Activated naive CD8-positive, alpha-beta T cell treated with anti-CD3 and anti-CD28 coated beads, Interleukin-2, amount 10 ng/mL, durations not matched to agents 7 days and 5 days (primary cell): ENCODE data around the gene AQP12B. TPM values are rescaled to one million over a fixed set of nuclear protein-coding genes. Genes with fewer than 3 reads are reported as not detected.
"Not testable (repeated sequence)": the region's sequence is repeated elsewhere in the genome, so short reads cannot be mapped to it uniquely, and the experiment has no call there.

Experiments used
- ATAC-seq: fragments of 150-1000 bp; cut with Tn5 transposase; one replicate; pipeline ENCODE4 v1.10.0; 2021; ENCODE audit warnings: low read depth, moderate library complexity
- POLR2A ChIA-PET: fragments of 350-600 bp; sonication (Branson Sonifier 250); formaldehyde crosslinking; loops from one replicate; lab custom pipeline; 2021; ENCODE audit warnings: antibody characterized with exemption; lab: Charles Lee
- DNase-seq: peaks from one replicate; pipeline ENCODE4 v3.0.0; 2021
- H3K27ac Mint-ChIP-seq: one replicate; pipeline ENCODE4 v1.8.0; 2022; ENCODE audit warnings: mild to moderate bottlenecking, mixed read lengths
- H3K27me3 Mint-ChIP-seq: one replicate; pipeline ENCODE4 v1.8.0; 2022; ENCODE audit warnings: mild to moderate bottlenecking, moderate library complexity, mixed read lengths
- H3K36me3 Mint-ChIP-seq: one replicate; pipeline ENCODE4 v1.8.0; 2021; ENCODE audit warnings: mild to moderate bottlenecking, mixed read lengths
- H3K4me1 Mint-ChIP-seq: one replicate; pipeline ENCODE4 v1.8.0; 2021; ENCODE audit warnings: mixed read lengths
- H3K4me3 Mint-ChIP-seq: one replicate; pipeline ENCODE4 v1.8.0; 2022; ENCODE audit warnings: mild to moderate bottlenecking, moderate library complexity, mixed read lengths
- H3K9me3 Mint-ChIP-seq: one replicate; pipeline ENCODE4 v1.8.0; 2021; ENCODE audit warnings: mixed read lengths
- total RNA-seq, 2 experiments: library from RNA; stranded (reverse); gene quantifications; one replicate each; pipeline ENCODE4 v1.2.3, GENCODE V29; 2021

AQP12B gene
- not detected for total RNA-seq

DNA sequence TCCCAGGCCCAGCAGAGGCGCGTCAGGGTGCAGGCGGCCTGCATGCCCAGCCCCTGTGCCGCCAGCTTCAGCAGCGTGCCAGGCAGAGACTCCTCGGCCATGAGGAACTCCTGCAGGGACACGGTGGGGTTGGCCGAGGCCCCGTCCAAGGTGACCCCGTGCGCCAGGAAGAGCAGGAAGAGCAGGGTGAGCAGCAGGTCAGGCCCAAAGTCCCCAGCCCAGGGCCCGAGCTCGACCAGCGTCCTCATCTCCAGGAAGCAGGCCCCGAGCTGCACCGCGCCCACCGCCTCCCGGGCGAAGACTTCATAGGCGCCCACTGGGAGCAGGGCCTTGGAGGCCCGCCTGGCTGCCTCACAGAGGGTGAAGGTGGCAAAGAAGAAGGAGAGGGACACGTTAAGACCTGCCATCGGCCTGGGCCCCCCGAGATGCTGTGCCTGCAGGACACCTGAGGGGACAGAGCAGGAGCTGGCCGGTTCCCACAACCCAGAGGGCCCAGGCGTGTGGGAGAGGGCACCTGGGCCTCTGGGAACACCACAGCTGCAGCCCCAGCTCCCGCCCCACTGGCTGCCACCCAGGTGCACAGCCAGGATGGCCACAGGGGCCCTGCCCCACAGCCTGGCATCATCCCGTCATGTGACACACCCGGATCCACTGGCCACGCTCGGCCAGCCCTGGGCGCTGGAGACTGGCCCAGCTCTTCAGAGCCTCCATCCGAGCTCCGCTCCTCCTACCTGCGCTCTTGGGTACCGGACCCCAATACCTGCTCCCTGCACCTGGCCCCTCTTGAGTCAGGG lies at the start of gene AQP12B:
Gene AQP12B (minus strand): TSS at position 455 of the 794 bp plus-strand sequence. CDS start 48 bp downstream, at position 407.
- H3K27me3 Mint-ChIP-seq, ATAC-seq, H3K9me3 Mint-ChIP-seq, H3K36me3 Mint-ChIP-seq, POLR2A ChIA-PET: not testable (repeated sequence)
- DNase-seq: peak; percentile 27
- H3K4me3 Mint-ChIP-seq: peak within 1 kb of the TSS; percentile 69
- H3K4me1 Mint-ChIP-seq: peaks cover 12% of the 10 kb centered on the region
- peak within 1 kb of the TSS; percentile 68 for H3K27ac Mint-ChIP-seq

- Mint-ChIP-seq H3K27me3 (peaks cover 2% of the 10 kb centered on the region), H3K36me3 (no peaks in the 10 kb centered on the region), H3K4me1 (peaks cover under 1% of the 10 kb centered on the region), H3K27ac (no peak overlapping the region), H3K4me3 (no peak overlapping the region), H3K9me3 (no peaks in the 10 kb centered on the region)
- POLR2A ChIA-PET: no interaction called here
- DNase-seq (no peak), ATAC-seq (no peak)
Observed at GRCh38 chr2:240732184-240732583, 49.5 kb upstream of the AQP12B start.

DNA sequence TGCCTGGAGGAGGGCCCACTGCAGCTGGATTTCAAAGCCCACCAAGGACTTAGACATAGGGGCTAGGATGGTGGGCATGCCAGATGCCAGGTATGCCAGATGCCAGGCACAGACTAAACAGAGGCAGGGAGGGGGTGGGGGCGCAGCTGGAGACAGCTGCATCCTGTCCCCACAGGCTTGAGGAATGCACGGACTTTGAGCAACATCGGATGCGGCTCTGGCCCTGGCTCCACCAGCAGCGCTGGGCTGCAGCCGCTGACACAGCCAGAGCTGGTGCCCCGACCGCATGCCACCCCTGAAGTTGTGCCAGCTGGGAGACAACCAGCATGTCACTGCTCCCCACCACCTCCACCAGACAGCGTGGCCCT lies 48.5 kb upstream of the AQP12B start:
- Mint-ChIP-seq H3K9me3 (no peaks in the 10 kb centered on the region), H3K4me1 (no peaks in the 10 kb centered on the region), H3K4me3 (no peak overlapping the region), H3K36me3 (no peaks in the 10 kb centered on the region), H3K27me3 (peaks cover 2% of the 10 kb centered on the region), H3K27ac (no peak overlapping the region)
- DNase-seq (no peak), ATAC-seq (no peak)
- POLR2A ChIA-PET: no interaction called here

- no peaks in the 10 kb centered on the region for H3K9me3 Mint-ChIP-seq
- no peak for ATAC-seq
- POLR2A ChIA-PET: no interaction called here
- no peak for DNase-seq
- no peak overlapping the region for H3K27ac Mint-ChIP-seq
- no peak overlapping the region for H3K4me3 Mint-ChIP-seq
- no peaks in the 10 kb centered on the region for H3K4me1 Mint-ChIP-seq
- peaks cover 2% of the 10 kb centered on the region for H3K27me3 Mint-ChIP-seq
- H3K36me3 Mint-ChIP-seq: no peaks in the 10 kb centered on the region
Observed at GRCh38 chr2:240730501-240731177, 48.0 kb upstream of the AQP12B start.

GRCh38 chr2:240728827-240729226 lies 46.1 kb upstream of the AQP12B start:
- no peaks in the 10 kb centered on the region for H3K36me3 Mint-ChIP-seq
- DNase-seq (no peak), ATAC-seq (no peak)
- POLR2A ChIA-PET: no interaction called here
- H3K27me3 Mint-ChIP-seq: peaks cover 2% of the 10 kb centered on the region
- H3K4me1 Mint-ChIP-seq: no peaks in the 10 kb centered on the region
- H3K4me3 Mint-ChIP-seq: no peak overlapping the region
- no peaks in the 10 kb centered on the region for H3K9me3 Mint-ChIP-seq
- H3K27ac Mint-ChIP-seq: no peak overlapping the region

GRCh38 chr2:240728361-240728760 lies 45.7 kb upstream of the AQP12B start:
- Mint-ChIP-seq H3K4me1 (no peaks in the 10 kb centered on the region), H3K27ac (no peak overlapping the region), H3K4me3 (no peak overlapping the region), H3K27me3 (peaks cover 2% of the 10 kb centered on the region), H3K9me3 (no peaks in the 10 kb centered on the region), H3K36me3 (no peaks in the 10 kb centered on the region)
- ATAC-seq: no peak
- POLR2A ChIA-PET: no interaction called here
- no peak for DNase-seq

DNA sequence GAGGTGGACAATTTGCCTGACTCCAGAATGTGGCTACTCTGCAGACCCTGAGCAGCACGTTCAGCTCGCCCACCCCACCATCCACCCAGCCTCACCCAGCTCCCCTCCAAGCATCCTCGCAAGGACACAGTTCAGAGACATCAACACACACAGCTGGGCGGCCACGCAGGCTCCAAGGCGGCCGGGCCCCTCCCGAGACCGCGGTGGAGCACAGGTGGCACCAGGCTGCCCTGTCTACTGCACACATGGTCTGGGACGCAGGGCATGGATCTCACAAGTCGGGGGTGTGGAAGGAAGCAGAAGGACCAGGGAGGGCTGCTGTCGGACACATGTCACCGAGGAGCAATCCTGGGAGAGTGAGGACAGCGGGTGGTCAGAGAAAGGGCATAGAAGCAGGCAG lies 45.2 kb upstream of the AQP12B start:
- Mint-ChIP-seq H3K27ac (no peak overlapping the region), H3K36me3 (no peaks in the 10 kb centered on the region), H3K4me3 (no peak overlapping the region), H3K9me3 (no peaks in the 10 kb centered on the region), H3K27me3 (peaks cover 2% of the 10 kb centered on the region), H3K4me1 (no peaks in the 10 kb centered on the region)
- ATAC-seq (no peak), DNase-seq (no peak)
- POLR2A ChIA-PET: no interaction called here

- H3K9me3 Mint-ChIP-seq: no peaks in the 10 kb centered on the region
- H3K4me3 Mint-ChIP-seq: no peak overlapping the region
- peaks cover 2% of the 10 kb centered on the region for H3K27me3 Mint-ChIP-seq
- no peaks in the 10 kb centered on the region for H3K36me3 Mint-ChIP-seq
- POLR2A ChIA-PET: no interaction called here
- H3K27ac Mint-ChIP-seq: no peak overlapping the region
- DNase-seq (no peak), ATAC-seq (no peak)
- H3K4me1 Mint-ChIP-seq: no peaks in the 10 kb centered on the region
Observed at GRCh38 chr2:240727439-240727838, 44.8 kb upstream of the AQP12B start.

DNA sequence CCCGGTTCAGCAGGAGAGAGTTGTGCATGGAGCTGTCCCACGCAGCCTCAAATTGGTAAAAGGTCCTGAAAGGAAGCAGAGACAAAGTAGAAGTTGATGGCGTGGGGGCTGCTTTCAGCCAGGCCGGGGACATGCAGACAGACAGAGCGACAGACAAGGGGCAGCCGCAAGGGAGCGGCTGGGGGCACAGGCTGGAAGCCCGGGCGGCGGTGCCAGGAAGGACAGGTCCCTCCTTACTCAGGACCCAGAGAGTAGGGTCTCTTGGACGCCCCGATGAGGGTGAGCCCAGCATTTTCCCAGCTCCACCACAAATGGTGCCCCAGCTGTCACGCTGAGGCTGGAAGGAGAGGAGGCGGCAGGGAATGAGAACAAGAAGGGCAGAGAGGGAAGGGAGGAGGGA lies 44.2 kb upstream of the AQP12B start:
- no peaks in the 10 kb centered on the region for H3K9me3 Mint-ChIP-seq
- no peak overlapping the region for H3K27ac Mint-ChIP-seq
- H3K36me3 Mint-ChIP-seq: no peaks in the 10 kb centered on the region
- H3K4me1 Mint-ChIP-seq: no peaks in the 10 kb centered on the region
- DNase-seq (no peak), ATAC-seq (no peak)
- no peak overlapping the region for H3K4me3 Mint-ChIP-seq
- POLR2A ChIA-PET: no interaction called here
- peaks cover 2% of the 10 kb centered on the region for H3K27me3 Mint-ChIP-seq

GRCh38 chr2:240725671-240726070 lies 43.0 kb upstream of the AQP12B start:
- H3K27ac Mint-ChIP-seq: no peak overlapping the region
- POLR2A ChIA-PET: interaction anchor here (0.7 kb wide), 1 partner anchor 20 kb away, joined by 3 read pairs; no protein-coding TSS in a partner anchor
- no peak overlapping the region for H3K4me3 Mint-ChIP-seq
- ATAC-seq (no peak), DNase-seq (no peak)
- no peaks in the 10 kb centered on the region for H3K9me3 Mint-ChIP-seq
- no peaks in the 10 kb centered on the region for H3K4me1 Mint-ChIP-seq
- H3K27me3 Mint-ChIP-seq: no peaks in the 10 kb centered on the region
- H3K36me3 Mint-ChIP-seq: no peaks in the 10 kb centered on the region

- ATAC-seq (no peak), DNase-seq (no peak)
- H3K9me3 Mint-ChIP-seq: no peaks in the 10 kb centered on the region
- H3K4me1 Mint-ChIP-seq: no peaks in the 10 kb centered on the region
- no peak overlapping the region for H3K4me3 Mint-ChIP-seq
- no peaks in the 10 kb centered on the region for H3K27me3 Mint-ChIP-seq
- POLR2A ChIA-PET: no interaction called here
- no peak overlapping the region for H3K27ac Mint-ChIP-seq
- no peaks in the 10 kb centered on the region for H3K36me3 Mint-ChIP-seq
Observed at GRCh38 chr2:240725266-240725665, 42.6 kb upstream of the AQP12B start.

- Mint-ChIP-seq H3K9me3 (no peaks in the 10 kb centered on the region), H3K36me3 (no peaks in the 10 kb centered on the region), H3K4me1 (no peaks in the 10 kb centered on the region), H3K4me3 (no peak overlapping the region), H3K27me3 (no peaks in the 10 kb centered on the region), H3K27ac (no peak overlapping the region)
- POLR2A ChIA-PET: no interaction called here
- DNase-seq: no peak
- no peak for ATAC-seq
Observed at GRCh38 chr2:240724431-240724830, 41.7 kb upstream of the AQP12B start.

DNA sequence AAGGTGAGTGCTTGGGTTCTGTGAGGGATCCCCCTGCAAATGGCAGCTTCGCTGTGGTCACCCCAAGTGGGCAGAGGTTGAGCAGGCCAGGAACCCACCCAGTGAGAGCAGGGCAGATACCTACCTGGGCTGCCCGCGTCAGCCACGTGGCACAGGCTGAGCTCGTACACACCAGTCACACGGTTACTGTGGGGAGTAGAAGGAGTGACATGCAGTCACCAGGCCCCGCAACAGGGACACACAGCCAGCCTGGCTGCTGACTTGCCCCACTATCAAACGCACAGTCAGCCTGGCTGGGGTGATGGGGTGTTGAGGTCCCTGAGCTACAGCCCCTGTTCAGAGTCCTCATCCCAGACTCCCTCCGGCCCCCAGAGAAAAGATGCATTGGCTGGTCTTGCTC lies 41.2 kb upstream of the AQP12B start:
- Mint-ChIP-seq H3K4me3 (no peak overlapping the region), H3K27me3 (no peaks in the 10 kb centered on the region), H3K4me1 (no peaks in the 10 kb centered on the region), H3K9me3 (no peaks in the 10 kb centered on the region), H3K36me3 (no peaks in the 10 kb centered on the region), H3K27ac (no peak overlapping the region)
- no peak for ATAC-seq
- POLR2A ChIA-PET: no interaction called here
- no peak for DNase-seq
